DND-41 (cell line): ENCODE results near the gene PAX4.

Experiments
- ATAC-seq: fragments of 200-7000 bp; cut with Tn5 transposase; 3 replicates; pipeline ENCODE4 v1.9.1; 2021; ENCODE audit warnings: low read depth; ENCODE audit not compliant: insufficient read depth
- DNase-seq: peaks from one replicate; pipeline ENCODE4 v3.0.0-alpha.2; 2020
- H2AFZ ChIP-seq: 2 replicates; pipeline ENCODE4 v1.6.0; 2012; ENCODE audit warnings: low read depth, low read length
- H3K27ac ChIP-seq: 2 replicates; pipeline ENCODE4 v1.5.1; 2012; ENCODE audit warnings: low read length, inconsistent platforms
- H3K27me3 ChIP-seq: fragments of 200-600 bp; sonication (generic); 2 replicates; pipeline ENCODE4 v1.6.0; 2012; ENCODE audit warnings: low read length, mild to moderate bottlenecking, inconsistent platforms; ENCODE audit not compliant: insufficient read depth, poor library complexity
- H3K36me3 ChIP-seq: 2 replicates; pipeline ENCODE4 v1.5.1; 2012; ENCODE audit warnings: low read length, inconsistent platforms; ENCODE audit not compliant: insufficient read depth
- H3K4me1 ChIP-seq: 2 replicates; pipeline ENCODE4 v1.5.1; 2012; ENCODE audit warnings: mild to moderate bottlenecking, low read length; ENCODE audit not compliant: insufficient read depth
- H3K4me2 ChIP-seq: 2 replicates; pipeline ENCODE4 v1.6.0; 2012; ENCODE audit warnings: mild to moderate bottlenecking, moderate library complexity, low read length, inconsistent platforms; ENCODE audit not compliant: insufficient read depth
- H3K4me3 ChIP-seq, 2 experiments: fragments of 200-600 bp in 1 of 2; shearing (Covaris generic) in 1 of 2; 2 replicates each; pipeline ENCODE4 v1.5.1; 2012 to 2016; ENCODE audit warnings: inconsistent platforms in 2 of 2, low read length in 2 of 2, mild to moderate bottlenecking in 2 of 2, low read depth in 1 of 2, moderate library complexity in 1 of 2
- H3K79me2 ChIP-seq: 2 replicates; pipeline ENCODE4 v1.6.0; 2012; ENCODE audit warnings: low read length, inconsistent platforms; ENCODE audit not compliant: insufficient read depth
- H3K9ac ChIP-seq: 2 replicates; pipeline ENCODE4 v1.6.0; 2012; ENCODE audit warnings: low read depth, mild to moderate bottlenecking, inconsistent platforms, low read length, moderate library complexity
- H3K9me3 ChIP-seq: 2 replicates; pipeline ENCODE4 v1.5.1; 2012; ENCODE audit warnings: low read length, moderate library complexity, mild to moderate bottlenecking, inconsistent platforms; ENCODE audit not compliant: insufficient read depth, severe bottlenecking
- H4K20me1 ChIP-seq: 2 replicates; pipeline ENCODE4 v1.6.0; 2012; ENCODE audit warnings: low read length; ENCODE audit not compliant: insufficient read depth
- CTCF ChIP-seq: IDR thresholded peaks from 2 replicates; pipeline ENCODE4 v1.5.1; 2012; ENCODE audit warnings: borderline replicate concordance, low read length, moderate library complexity, mild to moderate bottlenecking; ENCODE audit not compliant: poor library complexity, severe bottlenecking; ENCODE audit errors: extremely low read depth
- EZH2 ChIP-seq: IDR thresholded peaks from 3 replicates; pipeline ENCODE4 v1.6.1; 2012; ENCODE audit warnings: borderline replicate concordance, low read depth, mild to moderate bottlenecking, moderate library complexity, low read length, inconsistent platforms; ENCODE audit not compliant: severe bottlenecking

The PAX4 gene

GRCh38 chr7:127582361-127582760, 35.6 kb downstream of the PAX4 start:
- H3K27me3 ChIP-seq = no peaks in the 10 kb centered on the region
- peaks cover 44% of the 10 kb centered on the region for H3K4me1 ChIP-seq
- H3K27ac ChIP-seq = no peak overlapping the region
- peaks cover 35% of the 10 kb centered on the region for H4K20me1 ChIP-seq
- DNase-seq = no peak
- no peak overlapping the region for H3K9ac ChIP-seq
- no peak overlapping the region for H2AFZ ChIP-seq
- no peaks in the 10 kb centered on the region for H3K9me3 ChIP-seq
- TF ChIP-seq EZH2 (no peak), CTCF (no peak)
- ATAC-seq = no peak
- H3K4me2 ChIP-seq = peak overlapping the region; percentile 26; the same call in 1 of the 2 replicates
- H3K36me3 ChIP-seq = peaks cover 30% of the 10 kb centered on the region
- no peak overlapping the region for H3K4me3 ChIP-seq
- peaks cover 33% of the 10 kb centered on the region for H3K79me2 ChIP-seq

GRCh38 chr7:127581716-127582115, 36.2 kb downstream of the PAX4 start:
- no peaks in the 10 kb centered on the region for H3K9me3 ChIP-seq
- TF ChIP-seq EZH2 (no peak), CTCF (no peak)
- peaks cover 42% of the 10 kb centered on the region for H3K4me1 ChIP-seq
- no peaks in the 10 kb centered on the region for H3K27me3 ChIP-seq
- H3K79me2 ChIP-seq = peaks cover 33% of the 10 kb centered on the region
- no peak overlapping the region for H3K9ac ChIP-seq
- no peak overlapping the region for H3K4me3 ChIP-seq
- DNase-seq (no peak), ATAC-seq (no peak)
- H3K36me3 ChIP-seq = peaks cover 30% of the 10 kb centered on the region
- H2AFZ ChIP-seq = no peak overlapping the region
- peaks cover 35% of the 10 kb centered on the region for H4K20me1 ChIP-seq
- peak overlapping the region; percentile 26; the same call in 1 of the 2 replicates for H3K4me2 ChIP-seq
- H3K27ac ChIP-seq = no peak overlapping the region

- Histone ChIP-seq H2AFZ (no peak overlapping the region), H3K79me2 (peaks cover 33% of the 10 kb centered on the region), H3K27me3 (no peaks in the 10 kb centered on the region), H3K27ac (no peak overlapping the region), H3K4me1 (peaks cover 36% of the 10 kb centered on the region), H3K4me2 (peak overlapping the region; percentile 10; the same call in 1 of the 2 replicates), H3K9ac (no peak overlapping the region), H3K36me3 (peaks cover 30% of the 10 kb centered on the region), H4K20me1 (peaks cover 35% of the 10 kb centered on the region), H3K4me3 (no peak overlapping the region), H3K9me3 (no peaks in the 10 kb centered on the region)
- no peak for DNase-seq
- no peak for TF ChIP-seq CTCF
- ATAC-seq = no peak
These were observed 37.3 kb downstream of the PAX4 start for GRCh38 chr7:127580612-127581011.

DNA sequence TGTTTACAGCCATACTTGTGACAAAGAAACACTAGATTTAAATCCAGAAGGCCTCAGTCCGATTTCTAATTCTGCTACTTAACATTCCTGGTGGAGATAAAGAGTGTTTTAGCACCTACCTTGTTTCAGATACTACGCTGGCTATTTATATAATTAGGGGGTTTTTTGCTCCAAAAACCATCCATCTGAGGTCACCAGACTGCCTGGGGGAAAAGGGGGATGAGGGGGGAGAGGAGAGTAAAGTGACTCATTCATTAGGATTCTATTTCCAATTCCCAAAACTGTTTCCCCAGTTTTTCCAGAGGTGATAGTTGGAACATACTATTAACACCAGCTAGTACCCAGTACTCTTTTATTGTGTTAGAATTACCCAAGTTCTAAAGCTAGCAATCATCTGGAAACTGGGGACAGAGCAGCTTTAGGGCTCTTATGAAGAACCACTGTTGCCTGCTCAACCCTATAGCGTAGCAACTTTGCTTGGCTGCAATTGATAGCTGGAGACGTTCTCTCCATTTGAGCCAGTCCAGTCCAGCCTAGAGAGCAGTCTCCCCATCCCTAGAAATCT, 39.1 kb downstream of the PAX4 start:
- Histone ChIP-seq H3K36me3 (peaks cover 28% of the 10 kb centered on the region), H4K20me1 (peaks cover 22% of the 10 kb centered on the region), H3K4me1 (peaks cover 22% of the 10 kb centered on the region), H3K4me3 (no peak overlapping the region), H3K4me2 (no peak overlapping the region), H3K9me3 (no peaks in the 10 kb centered on the region), H3K27ac (no peak overlapping the region), H3K9ac (no peak overlapping the region), H3K79me2 (peaks cover 17% of the 10 kb centered on the region), H3K27me3 (no peaks in the 10 kb centered on the region), H2AFZ (no peak overlapping the region)
- DNase-seq (no peak), ATAC-seq (no peak)
- TF ChIP-seq EZH2 = no peak
- TF ChIP-seq CTCF = no peak
